HFF-Myc (cell line): ENCODE measurements around the gene LDLRAD4.

Experiments
- DNase-seq: peaks from one replicate; pipeline ENCODE4 v3.0.0-alpha.2; 2011; ENCODE audit warnings: low read depth; ENCODE audit errors: extremely low read depth
- H3K4me3 ChIP-seq: replicated peaks from 2 replicates; pipeline ENCODE4 v1.5.1; 2011; ENCODE audit warnings: low read depth, mild to moderate bottlenecking, control low read depth, low read length
- TF ChIP-seq, protein P1 (sequence below): IDR thresholded peaks from 2 replicates; pipeline ENCODE4 v1.5.1; 2012; ENCODE audit warnings: mild to moderate bottlenecking, low read depth, low read length, control low read depth; ENCODE audit errors: missing control alignments

The LDLRAD4 gene

DNA sequence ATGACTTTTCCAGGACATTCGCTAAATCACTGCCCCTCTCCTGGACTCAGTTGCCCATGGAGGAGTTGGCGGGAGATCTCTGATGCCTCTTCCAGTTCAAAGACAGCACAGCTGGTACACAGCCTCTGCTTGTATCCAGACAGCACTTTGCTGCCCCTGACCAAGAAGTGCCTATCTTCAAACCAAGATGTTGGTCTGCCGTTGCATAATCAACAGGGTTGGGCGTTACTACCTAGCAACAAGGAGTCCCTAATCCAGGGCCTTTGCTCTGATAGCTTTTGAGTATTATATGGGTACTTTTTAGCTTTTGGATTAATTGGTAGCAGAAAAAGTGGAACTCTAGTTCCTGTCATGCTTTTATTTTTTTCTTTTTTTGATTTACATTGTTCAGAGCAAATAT is 341.2 kb downstream of the LDLRAD4 start:
- no peak overlapping the region for H3K4me3 ChIP-seq

DNA sequence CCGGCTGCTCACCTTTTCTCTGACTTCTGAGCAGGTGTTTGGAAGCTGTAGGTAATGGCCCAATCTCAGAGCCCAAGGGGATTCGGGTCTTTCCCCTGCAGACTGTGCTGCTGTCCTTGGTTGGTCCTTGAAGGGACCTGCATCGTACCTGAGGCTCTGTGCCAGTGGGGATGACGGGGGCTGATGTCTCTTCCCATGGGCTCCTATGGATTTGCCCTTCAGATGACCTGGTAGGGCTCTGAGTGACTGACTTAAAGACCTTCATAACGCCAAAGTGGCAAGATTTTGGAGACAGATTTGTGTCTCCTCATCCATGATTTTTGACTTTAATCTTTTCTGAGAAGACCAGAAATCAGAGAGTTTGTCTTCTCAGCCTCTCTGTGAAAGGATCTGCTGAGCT is 341.7 kb downstream of the LDLRAD4 start:
- no peak for DNase-seq
- H3K4me3 ChIP-seq = no peak overlapping the region
- TF ChIP-seq, protein P1, sequence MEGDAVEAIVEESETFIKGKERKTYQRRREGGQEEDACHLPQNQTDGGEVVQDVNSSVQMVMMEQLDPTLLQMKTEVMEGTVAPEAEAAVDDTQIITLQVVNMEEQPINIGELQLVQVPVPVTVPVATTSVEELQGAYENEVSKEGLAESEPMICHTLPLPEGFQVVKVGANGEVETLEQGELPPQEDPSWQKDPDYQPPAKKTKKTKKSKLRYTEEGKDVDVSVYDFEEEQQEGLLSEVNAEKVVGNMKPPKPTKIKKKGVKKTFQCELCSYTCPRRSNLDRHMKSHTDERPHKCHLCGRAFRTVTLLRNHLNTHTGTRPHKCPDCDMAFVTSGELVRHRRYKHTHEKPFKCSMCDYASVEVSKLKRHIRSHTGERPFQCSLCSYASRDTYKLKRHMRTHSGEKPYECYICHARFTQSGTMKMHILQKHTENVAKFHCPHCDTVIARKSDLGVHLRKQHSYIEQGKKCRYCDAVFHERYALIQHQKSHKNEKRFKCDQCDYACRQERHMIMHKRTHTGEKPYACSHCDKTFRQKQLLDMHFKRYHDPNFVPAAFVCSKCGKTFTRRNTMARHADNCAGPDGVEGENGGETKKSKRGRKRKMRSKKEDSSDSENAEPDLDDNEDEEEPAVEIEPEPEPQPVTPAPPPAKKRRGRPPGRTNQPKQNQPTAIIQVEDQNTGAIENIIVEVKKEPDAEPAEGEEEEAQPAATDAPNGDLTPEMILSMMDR = no peak

More for the DNA sequence above, 341.2 kb downstream of the LDLRAD4 start:
- TF ChIP-seq, protein P1 = no peak
- no peak for DNase-seq

DNA sequence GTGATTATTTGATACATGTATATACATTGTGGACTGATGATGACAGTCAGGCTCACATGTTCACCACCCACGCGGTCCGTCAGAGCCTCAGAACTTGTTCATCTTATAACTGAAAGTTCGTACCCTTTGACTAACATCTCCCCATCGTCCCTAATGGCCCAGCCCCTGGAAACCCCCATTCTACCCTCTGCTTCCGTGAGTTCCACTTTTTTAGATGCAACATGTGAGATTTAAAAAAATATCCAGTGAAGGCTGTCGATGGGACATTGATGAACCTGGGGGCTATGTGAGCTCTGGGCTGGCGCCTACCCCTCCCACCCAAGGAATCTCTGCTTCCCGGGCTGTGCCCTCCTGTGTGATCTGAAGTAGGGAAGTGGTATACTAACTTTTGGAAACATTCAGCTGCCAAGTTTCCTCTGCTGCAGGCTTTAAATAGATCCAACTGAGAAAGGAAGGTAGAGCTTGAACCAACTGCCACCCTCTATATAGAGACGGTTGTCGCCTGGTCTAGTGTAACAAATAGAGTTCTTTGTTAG is 344.0 kb downstream of the LDLRAD4 start:
- no peak for DNase-seq
- H3K4me3 ChIP-seq = no peak overlapping the region
- TF ChIP-seq, protein P1 = no peak

DNA sequence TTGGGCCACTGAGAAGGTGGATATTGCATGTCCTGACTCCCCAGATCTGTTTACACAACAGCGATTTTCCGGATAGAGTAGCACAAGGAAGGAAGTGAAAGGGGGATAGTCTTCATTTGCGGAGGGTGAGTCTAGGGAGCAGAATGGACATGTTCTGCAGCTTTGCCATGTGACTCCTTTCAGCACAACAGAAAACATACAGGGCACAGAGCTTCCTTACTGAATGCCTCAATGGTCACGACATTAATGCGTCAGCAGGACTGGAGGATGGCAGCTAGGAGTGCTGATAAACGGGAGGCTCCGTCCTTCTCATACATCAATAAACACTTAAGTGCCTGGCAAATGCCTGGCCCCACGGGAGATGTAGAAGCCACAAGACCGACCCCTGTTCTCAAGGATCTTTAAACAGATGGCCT is 344.8 kb downstream of the LDLRAD4 start:
- no peak overlapping the region for H3K4me3 ChIP-seq

DNA sequence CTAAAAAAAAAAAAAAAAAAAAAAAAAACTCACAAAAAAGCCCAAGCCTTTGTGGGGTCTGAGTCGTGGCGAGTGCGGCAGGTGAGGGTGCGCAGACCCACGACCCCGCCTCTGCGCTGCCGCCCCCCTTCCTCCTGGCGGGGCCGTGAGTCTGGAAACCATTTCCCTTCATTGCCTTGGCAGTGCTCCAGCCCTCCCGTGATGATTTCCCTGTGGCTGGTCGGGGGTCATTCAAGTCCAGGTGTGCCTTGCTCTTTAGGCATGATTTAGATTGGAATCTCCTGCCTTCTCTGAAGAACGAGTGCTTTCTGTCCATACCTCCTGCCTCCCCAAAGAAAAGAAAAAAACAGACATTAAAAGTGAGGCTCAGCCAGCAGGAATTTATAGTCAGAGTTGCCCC is 346.0 kb downstream of the LDLRAD4 start:
- DNase-seq = no peak
- no peak overlapping the region for H3K4me3 ChIP-seq
- TF ChIP-seq, protein P1 = no peak

More for the DNA sequence above, 344.8 kb downstream of the LDLRAD4 start:
- no peak for DNase-seq
- TF ChIP-seq, protein P1 = no peak

DNA sequence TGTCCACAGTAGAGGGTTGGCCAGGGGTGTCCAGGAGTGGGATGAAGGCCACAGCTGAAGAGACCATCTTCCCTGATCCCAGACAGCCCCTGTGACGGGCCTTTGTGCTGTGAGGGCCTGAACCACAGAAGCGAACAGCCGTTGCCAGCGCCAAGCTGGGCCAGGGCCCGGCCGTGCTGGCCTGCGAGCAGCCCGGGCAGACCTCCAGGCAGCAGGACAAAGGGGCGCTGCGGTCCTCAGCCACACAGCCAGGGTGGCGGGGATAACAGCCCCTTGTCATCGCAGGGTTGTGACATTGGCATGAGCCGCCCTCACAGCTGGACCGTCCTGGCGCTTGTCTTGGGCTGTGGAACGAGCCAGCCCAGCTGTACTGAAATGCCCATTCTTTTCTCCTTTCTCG is 346.7 kb downstream of the LDLRAD4 start:
- H3K4me3 ChIP-seq = no peak overlapping the region
- DNase-seq = no peak
- TF ChIP-seq, protein P1 = no peak

DNA sequence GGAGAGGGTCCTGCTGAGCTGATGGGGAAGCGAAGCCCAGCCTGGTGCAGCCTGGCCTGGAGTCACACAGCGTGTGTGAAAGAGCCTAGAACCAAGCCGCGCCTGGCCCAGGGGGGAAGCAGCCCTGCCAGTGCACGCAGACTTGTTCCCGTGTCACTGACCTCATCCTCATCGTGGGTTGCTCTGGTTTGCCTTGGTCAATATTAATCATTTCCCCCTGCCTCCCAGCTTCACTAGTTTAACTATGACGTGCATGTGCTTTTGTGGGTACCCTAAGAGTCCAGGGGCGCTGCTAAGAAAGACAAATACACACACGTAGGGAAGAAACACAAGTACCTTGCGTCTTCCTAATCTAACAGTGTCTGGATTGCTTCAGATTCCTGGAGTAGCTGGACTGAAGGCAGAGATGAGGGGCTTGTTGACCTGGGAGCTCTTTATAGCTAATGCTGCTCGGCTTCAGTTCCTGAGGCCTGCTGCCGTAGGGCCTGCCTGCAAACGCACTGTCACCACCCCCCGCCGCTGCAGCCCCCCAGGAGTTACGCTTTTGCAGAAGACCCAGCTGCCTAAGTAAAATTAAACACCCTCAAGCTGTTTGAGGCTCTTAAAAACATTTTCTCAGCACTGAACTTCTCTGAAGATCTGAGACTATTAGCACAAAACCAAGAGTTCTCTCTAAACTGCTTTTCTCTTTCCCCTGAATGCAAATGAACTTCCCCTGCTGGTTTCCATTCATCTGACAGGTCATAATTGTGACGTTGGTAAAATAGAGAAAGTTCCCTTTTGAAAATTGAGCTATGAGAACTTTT is 348.6 kb downstream of the LDLRAD4 start:
- H3K4me3 ChIP-seq = no peak overlapping the region
- TF ChIP-seq, protein P1 = no peak
- no peak for DNase-seq
